Stimulated activated CD4-positive, alpha-beta T cell treated with anti-CD3 and anti-CD28 coated beads, Interleukin-1b, Interleukin-23, amount 100 ng/mL, for 48 hours (primary cell): Measurements from ENCODE around the gene ADAMTS17.

Source experiments
- DNase-seq: peaks from one replicate; pipeline ENCODE4 v3.0.0-alpha.2; 2020

ADAMTS17 gene

DNA sequence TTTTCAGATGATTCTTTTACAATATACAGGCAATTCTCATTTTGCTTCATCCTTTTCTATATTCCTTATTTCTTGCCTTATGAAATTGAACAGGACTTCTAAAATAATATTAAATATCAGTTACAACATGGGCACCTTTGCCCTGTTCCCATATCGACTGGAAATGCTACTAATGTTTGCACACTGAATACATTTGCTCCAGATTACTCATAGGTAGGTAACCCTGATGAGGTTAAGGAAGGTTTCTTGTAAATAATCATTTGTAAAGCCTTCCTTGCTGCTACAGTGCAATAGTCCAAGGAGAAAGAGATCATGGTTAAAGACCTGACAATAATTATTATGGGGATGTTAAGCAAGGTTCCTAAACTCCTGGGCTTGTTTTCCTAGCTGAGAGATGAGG lies 175.5 kb downstream of the ADAMTS17 start:
- no peak for DNase-seq

DNA sequence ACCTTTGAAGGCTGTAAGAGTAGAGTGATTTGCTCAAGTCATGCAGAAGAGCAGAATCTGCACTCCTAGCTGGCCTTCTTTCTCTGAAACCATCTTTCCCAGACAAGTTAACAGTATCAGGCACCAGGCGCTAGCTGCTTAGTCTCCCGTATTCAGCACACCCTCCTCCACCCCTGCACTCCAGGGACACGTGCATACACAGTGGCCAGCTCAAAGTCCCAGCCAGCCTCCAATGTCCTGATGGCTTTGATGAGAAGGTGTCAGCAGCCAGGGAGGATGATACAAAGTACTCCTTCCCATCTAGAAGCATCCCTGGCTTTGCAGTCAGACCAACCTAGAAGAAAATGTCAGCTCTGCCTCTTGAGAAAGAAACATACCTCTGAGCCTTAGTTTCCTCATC lies 177.8 kb downstream of the ADAMTS17 start:
- no peak for DNase-seq

DNA sequence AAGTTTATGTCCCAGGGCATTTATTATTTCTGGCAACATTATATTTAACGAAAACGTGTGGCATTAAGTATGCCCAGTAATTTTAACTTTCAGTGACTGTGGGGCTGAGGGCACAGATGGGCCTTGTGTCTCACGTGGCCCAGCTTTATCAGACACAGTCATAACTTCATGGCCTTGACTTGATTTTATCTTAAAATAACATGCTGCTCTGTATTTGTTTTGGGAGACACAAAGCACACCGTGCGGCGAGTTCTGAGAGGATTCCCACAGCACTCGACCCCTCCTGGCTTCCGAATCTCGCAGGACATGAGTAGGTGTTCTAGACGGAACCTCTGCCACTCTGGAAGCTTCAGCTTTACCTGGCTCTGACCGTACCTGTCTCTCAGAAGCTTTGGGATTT lies 180.8 kb downstream of the ADAMTS17 start:
- DNase-seq = no peak

DNA sequence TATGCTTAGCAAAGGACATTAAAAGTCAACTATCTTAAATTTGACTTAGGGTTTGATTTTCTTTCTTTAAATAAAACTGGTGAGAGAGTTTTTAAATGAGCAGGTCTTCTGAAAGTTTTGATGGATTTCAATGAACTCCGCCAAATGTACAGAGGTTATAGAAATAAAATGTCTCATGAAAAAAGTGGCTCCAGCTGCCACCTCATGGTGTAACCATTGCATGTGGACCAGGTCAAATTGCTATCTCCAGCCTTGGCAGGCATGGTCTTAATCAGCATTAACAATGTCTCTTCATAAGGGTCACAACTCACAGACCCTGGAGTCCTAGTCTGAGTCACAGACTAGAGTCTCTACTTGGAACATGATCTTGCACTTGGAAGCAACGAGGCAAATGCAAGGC lies 182.3 kb downstream of the ADAMTS17 start:
- no peak for DNase-seq

DNA sequence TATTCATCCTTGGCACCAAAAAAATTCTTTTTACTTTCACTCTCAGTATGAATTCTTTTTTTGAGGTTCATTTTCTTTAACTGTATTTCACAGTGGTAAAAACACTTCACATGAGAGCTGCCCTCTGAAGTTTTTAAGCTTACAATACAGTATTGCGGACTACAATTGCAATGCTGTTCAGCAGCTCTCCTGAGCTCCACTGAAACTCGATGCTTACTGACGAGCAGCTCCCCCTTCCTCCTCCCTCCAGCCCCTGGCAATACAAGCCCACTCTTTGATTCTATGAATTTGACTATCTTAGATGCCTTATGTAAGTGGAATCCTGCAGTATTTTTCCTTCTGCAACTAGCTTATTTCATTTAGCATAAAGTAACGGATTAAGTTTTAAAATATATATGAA lies 183.4 kb downstream of the ADAMTS17 start:
- DNase-seq = no peak

DNA sequence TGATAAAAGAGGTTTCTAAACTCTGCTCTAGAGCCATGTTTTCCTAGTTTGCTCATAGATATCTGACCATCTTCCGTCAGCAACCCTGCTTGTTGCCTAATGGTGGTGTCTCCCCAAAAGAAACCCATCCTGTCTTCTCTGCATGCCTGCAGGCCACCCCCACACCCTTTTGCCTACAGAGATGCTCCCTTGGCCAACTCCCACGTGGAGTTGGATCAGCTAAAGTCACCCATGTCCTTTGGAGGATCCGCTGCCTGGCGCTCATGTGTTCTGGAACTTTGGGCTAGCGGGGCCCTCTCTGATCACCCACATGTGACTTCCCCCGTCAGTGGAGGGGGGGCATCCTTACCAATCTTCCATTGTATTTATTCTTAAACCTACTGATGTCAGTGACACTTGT lies 185.6 kb downstream of the ADAMTS17 start:
- DNase-seq = no peak

DNA sequence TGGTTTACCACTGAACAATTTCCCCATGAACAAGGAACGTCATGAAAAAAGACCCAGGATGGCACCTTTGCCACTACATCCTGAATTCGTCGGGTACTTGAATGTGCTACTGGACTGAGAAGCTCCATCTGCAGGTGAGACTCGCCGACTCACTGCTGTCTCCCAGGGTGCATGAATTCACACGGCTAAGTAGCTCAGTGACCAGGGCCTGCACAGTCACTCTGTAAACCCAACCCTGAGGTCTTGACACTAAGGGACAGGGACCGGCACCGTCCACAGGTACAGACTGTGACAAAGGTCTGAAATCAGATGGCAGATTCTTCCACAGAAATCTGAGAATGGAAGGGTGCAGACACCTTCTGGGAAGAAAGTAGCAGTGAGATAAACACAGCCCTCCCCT lies 187.4 kb downstream of the ADAMTS17 start:
- DNase-seq = no peak

DNA sequence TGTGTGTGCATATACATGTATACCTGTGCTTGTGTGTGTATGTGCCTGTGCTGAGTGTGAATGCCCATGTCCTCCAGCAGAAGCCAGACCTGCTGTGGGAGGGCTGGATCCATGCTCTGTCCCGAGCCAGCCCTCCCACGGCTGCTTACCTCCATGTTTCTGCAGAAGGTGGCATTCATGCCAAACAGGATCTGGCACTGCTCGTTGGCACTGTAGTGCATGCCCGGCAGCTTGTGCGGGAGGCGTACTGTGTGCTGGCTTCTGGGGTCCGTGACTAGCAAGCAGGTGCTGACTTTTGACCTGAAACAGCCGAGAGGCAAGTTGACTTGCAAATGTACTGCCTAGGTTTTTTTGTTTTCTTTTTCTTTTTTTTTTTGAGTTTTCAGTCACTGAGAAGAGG lies 189.3 kb downstream of the ADAMTS17 start:
- no peak for DNase-seq

DNA sequence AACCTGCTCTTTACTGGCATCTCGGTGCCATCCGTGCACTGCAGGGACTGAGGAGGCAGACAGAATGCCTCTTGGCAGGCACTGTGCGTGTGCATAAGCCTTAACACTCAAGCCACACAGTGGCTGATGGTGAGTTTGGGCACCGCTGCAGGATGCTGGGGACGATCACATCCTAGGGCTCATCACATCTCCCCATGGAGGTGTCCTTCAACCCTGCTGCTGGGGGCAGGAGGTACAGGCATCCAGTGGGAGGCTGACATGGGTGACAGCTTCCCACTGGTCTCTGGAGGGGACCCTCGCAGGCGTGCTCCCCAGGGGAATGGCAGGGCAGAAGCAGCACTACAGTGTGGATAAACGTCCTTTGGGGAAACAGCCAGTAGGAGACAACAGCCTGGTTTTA lies 190.9 kb downstream of the ADAMTS17 start:
- DNase-seq = no peak

DNA sequence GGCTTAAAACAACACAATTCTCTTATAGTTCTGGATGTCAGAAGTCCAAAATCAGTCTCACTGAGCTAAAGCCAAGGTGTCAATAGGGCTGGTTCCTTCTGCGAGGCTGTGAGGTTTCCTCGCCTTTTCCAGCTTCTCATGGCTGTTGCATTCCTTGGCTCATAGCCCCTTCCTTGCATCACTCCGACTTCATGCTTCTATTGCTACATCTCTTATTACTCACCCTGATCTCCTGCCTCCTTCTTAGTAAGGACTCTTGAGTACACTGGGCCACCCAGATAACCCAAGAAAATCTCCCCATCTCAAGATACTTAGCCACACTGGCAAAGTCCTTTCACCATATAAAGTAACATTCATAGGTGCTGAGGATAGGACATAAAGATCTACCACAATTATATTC lies 193.9 kb downstream of the ADAMTS17 start:
- DNase-seq = no peak

DNA sequence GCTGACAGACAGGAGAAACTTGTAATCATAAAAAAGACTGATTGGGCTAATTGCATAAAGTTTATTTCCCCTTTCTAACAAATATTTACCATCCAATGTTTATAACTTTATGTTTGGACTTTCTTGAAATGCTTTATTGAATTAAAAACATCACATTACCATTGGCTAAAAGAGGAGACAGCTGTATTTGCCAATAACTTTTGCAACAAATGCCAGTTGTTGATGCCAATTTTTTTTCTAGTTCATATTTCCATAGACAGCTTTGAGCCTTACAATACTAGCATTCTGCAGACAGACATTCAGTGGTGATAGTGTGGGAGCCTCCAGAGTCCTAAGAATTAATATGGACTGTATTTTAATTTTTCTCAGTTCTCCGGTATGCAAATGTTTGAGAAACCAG lies 198.4 kb downstream of the ADAMTS17 start:
- DNase-seq = no peak

DNA sequence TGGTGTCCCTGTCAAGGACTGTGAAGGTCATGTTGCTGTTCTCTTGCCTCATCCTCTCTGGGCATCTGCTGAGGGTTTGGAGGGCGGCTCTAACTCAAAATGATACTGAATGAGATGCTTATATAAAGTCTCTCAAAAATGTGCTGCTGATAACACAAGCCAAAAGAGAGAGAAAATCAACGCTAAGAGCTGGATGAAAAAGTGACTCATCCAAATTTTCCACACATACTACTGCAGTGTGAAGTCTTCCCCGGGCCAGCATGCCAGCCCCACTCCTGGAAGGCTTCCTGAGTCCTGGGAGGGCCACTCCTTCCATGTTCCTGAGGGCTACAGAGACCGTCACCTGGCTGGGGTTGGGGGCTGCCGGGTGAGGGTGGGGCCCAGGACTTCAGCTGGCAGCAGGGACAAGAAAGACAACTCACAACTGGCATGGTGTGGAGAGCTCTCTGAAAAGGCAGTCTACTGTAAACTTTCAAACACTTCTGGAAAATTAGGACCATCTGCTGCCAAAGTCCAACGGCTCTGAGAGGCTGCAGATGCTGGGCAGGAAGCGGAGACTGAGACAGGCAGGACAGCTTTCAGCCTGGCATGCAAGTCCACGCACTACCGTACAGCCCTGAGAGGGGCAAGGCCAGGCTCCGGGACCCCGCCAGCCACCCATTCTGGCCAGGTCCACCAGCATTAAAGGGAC lies 200.3 kb downstream of the ADAMTS17 start:
- no peak for DNase-seq

DNA sequence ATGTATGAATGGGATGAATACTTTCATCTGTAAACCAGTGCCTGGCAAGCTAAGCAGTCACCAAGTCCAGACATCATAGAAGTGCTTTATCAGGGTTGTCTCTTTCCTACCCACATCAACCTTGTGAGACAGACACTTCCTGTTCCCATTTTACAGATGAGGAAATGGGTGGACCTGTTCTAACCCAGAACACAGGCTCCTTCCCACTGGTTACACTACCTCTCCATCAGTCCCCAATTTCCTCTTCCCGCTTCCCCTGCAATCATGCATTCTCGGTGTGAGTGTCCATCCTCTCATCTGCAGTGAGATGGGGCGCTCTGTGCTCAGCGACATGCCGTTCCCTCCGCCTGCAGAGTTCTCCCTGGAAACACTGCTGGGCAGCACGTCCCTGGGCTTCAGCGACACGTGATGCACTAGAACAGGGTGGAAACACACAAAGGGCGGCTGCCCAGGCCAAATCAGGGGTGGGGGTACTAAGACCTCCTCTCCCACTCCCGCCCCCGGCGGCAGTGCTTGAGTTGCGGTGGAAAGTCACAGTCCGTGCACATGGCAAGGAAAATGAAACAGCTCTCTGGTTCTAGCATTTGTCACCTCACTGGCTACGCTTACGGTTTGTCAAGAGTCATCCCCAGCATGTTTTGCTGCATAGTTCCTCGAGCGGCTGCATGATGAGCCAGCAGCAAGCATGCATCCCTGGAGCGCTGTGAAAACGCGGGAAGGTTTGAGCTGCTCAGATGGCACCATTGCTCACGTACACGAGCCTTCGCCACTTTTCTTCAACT lies 201.1 kb downstream of the ADAMTS17 start:
- DNase-seq = no peak

DNA sequence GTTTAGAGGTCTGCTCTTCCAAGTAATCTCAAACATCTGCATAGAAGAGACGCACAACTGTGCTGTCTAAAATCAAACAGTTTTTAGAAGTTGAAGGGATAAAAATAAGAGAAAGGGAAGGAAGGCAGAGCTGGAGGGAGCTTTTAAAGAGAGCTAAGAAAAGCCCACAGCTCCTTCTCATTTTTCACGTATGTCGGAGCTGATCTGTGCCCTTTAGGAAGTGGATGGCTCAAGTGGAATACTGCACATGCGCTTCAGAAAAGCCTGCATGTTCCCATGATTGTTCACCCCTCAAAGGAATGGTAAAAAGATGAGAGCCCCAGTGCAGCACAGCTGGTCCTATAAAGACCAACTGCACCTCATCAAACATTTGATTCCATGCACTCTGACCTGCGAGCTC lies 207.2 kb downstream of the ADAMTS17 start:
- DNase-seq = no peak

DNA sequence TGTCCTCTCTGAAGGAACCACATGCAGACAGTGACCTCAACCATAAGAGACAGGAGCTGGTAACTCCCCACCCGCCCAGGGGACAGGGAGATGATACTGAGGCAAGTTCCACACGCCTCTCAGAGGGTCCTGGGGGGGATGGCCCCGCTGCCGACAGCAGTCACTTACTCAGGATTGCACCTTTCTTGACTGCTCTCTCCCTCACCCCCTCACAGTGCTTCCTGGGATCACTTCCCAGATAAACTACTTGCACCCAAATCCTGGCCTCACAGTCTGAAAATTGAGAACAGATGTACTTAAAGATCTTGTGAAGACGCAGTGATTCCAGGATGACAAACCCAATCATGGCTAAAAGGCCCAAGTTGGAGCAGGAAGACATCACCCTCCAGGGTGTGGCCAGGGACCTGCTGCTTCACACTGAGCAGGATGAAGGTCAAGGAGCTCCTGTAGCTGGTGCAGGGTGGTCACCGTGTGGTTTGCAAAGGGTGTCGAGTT lies 207.6 kb downstream of the ADAMTS17 start:
- no peak for DNase-seq

DNA sequence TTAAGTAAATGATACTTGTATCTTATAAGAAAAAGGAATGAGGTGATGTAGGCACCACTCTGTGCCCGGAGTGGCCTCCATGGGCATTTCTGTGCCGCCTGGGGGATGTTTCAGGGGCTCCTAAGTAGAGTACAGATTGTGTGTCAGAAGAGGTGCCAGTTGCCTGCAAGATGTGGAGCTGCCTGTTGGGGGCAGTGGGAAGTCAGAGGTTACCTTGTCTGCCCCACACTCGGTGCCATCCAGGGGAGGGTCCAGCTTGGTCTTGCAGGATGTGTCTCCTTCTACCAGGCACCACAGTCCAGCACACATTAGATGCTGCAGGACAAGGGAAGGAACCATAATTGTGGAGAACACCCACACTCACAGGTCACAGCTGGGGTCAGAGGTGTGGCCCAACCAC lies 208.8 kb downstream of the ADAMTS17 start:
- DNase-seq = no peak

DNA sequence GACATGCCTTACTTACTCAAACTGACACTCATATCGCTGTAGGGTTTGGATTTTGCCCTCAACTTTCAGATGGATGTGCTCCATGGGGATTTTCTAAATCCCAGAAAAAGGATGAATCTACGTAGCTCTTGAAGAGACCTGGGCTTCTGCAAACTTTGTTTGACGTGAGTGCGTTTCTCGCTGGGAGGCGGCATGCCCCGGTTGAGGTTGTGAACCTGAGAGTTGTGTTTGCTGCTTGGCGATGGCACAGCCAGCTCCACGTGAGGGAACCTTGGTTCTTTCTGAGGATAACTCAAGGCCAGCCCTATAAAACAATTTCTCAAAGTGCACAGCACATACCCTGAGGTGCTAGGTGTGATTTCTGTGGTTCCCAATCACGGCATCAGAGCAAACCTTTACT lies 209.5 kb downstream of the ADAMTS17 start:
- no peak for DNase-seq

DNA sequence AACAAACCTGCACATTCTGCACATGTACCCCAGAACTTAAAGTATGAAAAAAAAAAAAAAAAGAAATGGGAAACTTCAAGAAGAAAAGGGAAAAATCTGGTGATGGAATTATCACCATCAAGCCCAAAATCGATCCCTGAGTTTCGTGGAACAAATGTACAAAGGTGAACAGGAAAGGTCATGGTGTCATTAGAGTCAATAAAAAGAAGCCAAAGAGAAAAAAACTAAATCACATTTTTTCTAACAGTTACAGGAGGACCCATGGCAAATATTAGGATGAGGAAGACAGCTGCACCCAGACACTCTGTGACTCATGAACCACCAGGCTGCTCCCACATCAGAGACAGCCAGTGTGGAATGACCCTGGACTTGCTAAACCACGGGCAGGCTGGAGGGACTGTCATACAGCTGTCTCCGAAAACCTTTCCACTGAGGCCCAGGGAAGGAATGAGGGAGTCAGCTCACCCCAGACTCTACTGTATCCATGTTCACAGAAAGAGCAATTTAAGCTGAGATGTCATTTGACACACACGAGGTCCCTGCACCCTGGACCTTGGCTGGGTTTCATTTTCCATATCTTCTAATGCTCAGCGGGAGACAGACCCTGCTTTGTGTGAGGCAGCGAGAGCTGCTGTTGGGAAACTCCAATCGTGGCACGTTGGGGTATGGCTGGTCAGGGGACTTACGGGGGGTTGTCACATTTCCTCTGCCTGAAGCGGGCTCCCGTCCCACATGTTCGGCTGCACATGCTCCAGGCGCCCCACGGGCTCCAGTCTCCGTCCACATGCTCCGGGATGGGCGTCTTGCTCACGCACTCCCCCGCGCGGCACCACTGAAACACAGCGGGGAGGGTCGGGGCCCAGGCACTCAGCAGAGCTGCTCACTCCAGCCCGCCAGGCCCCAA lies 210.2 kb downstream of the ADAMTS17 start:
- DNase-seq = peak; percentile 35

DNA sequence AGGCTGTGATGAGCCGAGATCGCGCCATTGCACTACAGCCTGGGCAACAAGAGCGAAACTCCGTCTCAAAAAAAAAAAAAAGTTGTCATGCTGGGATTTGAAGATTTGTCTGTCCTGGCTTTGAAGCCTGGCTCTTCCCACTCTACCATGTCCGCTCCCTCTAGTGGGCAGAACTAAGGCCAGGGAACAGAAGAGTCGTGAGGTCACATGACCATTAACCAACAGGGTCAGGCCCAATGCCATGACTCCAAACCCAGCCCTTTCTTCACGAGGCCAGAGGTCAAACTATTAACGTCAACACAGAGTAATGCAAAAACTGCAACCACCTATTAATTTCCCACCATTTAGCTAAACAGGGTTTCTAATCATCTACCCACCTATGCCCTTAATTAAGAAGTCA lies 212.1 kb downstream of the ADAMTS17 start:
- no peak for DNase-seq

DNA sequence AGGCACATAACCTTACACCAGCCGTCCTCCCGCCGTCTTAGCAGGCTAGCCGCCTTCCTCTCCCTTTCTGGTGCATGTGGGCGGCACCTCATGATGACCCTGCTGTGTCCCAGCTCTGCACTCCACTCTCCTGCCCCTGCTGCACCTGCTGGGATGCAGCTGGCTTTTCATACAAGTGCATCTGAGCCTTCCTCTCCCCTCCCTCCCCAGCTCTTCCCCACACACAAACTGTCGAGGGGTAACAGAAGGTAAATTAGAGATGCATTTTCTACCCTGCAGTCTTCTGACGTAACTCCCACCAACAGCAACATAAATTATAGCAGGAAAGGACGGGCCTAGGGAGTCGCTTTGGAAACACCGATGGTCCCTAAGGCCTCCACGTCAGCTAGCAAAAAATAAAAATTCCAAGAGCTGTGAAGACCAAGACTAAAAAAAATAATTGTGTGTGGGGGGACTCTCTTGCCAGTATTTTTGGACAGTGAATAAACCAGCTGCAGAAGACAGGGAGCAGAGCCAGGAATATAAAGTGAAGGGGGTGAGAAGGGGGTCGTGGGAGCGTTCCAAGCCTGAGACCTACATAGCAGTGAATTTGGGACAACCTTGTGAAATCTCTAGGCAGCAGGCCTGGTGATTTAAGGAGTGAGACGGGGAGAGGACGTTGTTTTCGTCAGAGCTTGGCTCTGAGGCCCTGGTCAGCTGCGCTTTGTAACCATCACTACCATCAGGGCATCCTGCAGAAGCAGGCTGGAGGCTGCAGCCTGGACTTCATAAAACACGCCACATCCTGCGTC lies 216.2 kb downstream of the ADAMTS17 start:
- no peak for DNase-seq

DNA sequence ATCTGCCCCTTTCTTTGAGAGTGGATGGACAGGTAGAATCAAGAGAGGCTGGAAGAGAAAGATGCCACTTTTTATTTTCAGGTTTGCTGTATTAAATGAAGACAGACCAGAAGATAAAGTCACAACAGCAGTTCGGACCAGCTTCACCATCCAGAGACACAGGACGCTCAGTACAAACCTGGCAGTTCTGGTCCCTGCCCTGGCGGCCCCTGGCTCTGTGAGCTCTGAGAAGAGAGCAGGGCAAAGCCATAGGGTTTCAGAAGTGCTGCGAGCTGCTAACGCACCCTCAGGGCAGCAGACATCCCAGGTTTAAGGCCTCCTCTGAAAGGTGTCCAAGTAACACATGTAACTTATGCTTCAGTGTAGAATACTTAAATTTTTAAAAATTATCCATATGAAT lies 216.8 kb downstream of the ADAMTS17 start:
- DNase-seq = no peak

DNA sequence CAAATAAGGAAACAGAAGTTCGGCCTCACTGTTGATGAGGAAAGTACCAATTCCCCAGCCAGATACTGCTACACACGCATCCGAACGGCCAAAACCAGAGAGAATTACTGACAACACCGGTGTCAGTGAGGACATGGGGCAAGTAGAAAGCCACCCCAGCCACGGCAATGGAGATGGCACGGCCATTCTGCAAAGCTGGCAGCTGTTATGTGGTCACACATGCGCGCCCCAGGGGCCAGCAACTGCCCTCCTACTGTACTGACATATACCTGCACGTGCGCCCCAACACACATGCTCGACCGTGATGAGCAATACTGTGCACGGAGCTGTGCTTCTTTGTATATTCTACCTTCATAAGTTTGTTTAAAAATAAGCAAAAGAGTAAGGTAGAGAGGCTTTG lies 217.4 kb downstream of the ADAMTS17 start:
- DNase-seq = no peak

DNA sequence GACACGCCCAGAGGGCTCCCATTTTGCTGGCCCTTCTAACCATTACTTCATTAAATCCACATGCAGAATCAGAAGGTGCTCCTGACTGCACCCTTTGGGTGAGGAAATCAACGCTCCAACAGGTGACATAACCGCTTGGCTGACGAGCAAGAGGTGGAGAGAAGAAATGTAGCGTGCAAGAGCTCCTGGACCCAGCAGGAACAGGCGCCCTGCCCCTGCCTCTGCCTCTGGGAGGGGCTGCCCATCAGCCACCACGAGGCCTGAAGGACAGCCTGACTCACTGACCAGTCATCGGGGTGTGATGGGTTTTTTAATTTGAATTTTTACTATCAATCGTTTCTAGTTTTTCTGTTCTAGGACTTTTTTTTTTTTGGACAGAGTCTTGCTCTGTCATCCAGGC lies 218.2 kb downstream of the ADAMTS17 start:
- no peak for DNase-seq
